Pancreas (tissue), 10 donors: ENCODE measurements around the gene ARID5A. TPM values are rescaled to one million over a fixed set of nuclear protein-coding genes. Genes with fewer than 3 reads are reported as not detected.

Source experiments
- ATAC-seq, 4 donors: fragments of 200-7000 bp; cut with Tn5 transposase; one replicate each; pipeline versions ENCODE4 v1.8.0 to v1.9.1; 2020; ENCODE audit warnings: mild to moderate bottlenecking in 4 of 4, moderate library complexity in 4 of 4
- DNase-seq, 6 donors: peaks; one replicate each; pipeline ENCODE4 v3.0.0-alpha.2; 2020
- FAIRE-seq: peaks from 2 replicates; lab custom pipeline; 2012; peaks lifted over from hg19 to GRCh38; lab: Jason Lieb, UNC
- H3K27ac ChIP-seq, 4 donors: fragments of 200-600 bp; sonication (generic); 1 replicate in 3 of 4; 2 replicates in 1 of 4; pipeline versions ENCODE4 v1.5.0 to v1.8.0; 2020
- H3K27me3 ChIP-seq, 4 donors: fragments of 200-600 bp; one replicate each; pipeline ENCODE4 v1.8.0; 2021
- H3K36me3 ChIP-seq, 3 donors: fragments of 200-600 bp; sonication (generic) in 1 of 3; one replicate each; pipeline versions ENCODE4 v1.5.0 to v1.8.0; 2020 to 2021
- H3K4me1 ChIP-seq, 3 donors: fragments of 200-600 bp; one replicate each; pipeline ENCODE4 v1.8.0; 2021
- H3K4me3 ChIP-seq, 4 donors: fragments of 200-600 bp; sonication (generic) in 2 of 4; one replicate each; pipeline versions ENCODE4 v1.5.0 to v1.8.0; 2020 to 2021
- H3K9me3 ChIP-seq, 4 donors: fragments of 200-600 bp; one replicate each; pipeline ENCODE4 v1.8.0; 2021
- CTCF ChIP-seq, 4 donors: fragments of 200-600 bp; sonication (generic) in 3 of 4; IDR thresholded peaks; one replicate each; pipeline versions ENCODE4 v1.5.0 to v1.8.0; 2021; ENCODE audit warnings: antibody characterized with exemption in 4 of 4
- WGBS, 2 donors: extraction: QIAGEN DNeasy Blood & Tissue Kit; methylation state at CpG; one replicate each; pipeline ENCODE4 v1.1.7; 2013; 5-methylcytosine and 5-hydroxymethylcytosine counted together
- intact Hi-C, 3 donors: fragments of 100-400 bp; cut with DNase I; formaldehyde crosslinking; loops; one replicate each; pipeline versions ENCODE4 v1.11.1 to v1.14.2; 2022
- polyA plus RNA-seq, 2 donors: library from polyadenylated mRNA; stranded (reverse); fragments of 200-250 nt; gene quantifications; one replicate each; pipeline ENCODE4 v1.2.3, GENCODE V29; 2013
- total RNA-seq, 6 donors: library from RNA; stranded (reverse); fragmentation: NEBNext Ultra II Directional in 4 of 6; extraction: Animal tissue kit (Norgen Biotek cat#: 25700) in 4 of 6; gene quantifications; one replicate each; pipeline versions ENCODE4 v1.2.1 to v1.2.4, GENCODE V29; 2021 to 2023
- donor health status: healthy with polysubstance abuse.
- donor health status: DM: no; HTN: no; CAD: no; lungs with moderate emphysema.
- donor health status: DM: no; HTN: no; CAD: no.
- donor health status: control.
- donor health status: control.
- donor health status: Bipolar disorder and iron deficiency.
- donor health status: DM: yes; HTN: yes; CAD: no.
- donor health status: DM: no; HTN: no; CAD: no.
- donor health status: DM: no; HTN: no; CAD: no.
- donor health status: DM: yes; HTN: yes; CAD: no.

Gene ARID5A
- total and polyA plus RNA-seq, 8 donors = 3.3 to 20.7 (median 6.7) TPM

GRCh38 chr2:96547731-96548171 lies 11.2 kb downstream of the ARID5A start:
- no peak overlapping the region for H3K27ac ChIP-seq
- no peaks in the 10 kb centered on the region for H3K27me3 ChIP-seq
- FAIRE-seq (no peak), DNase-seq (no peak), ATAC-seq (no peak)
- TF ChIP-seq CTCF (IDR thresholded peaks at IDR 0.05) = no peak
- no peaks in the 10 kb centered on the region for H3K9me3 ChIP-seq
- intact Hi-C loops = loop anchor here in 1 of 3 donors (10.0 kb wide), 1 partner anchor 407 kb away; no protein-coding TSS in a partner anchor
- no peaks in the 10 kb centered on the region for H3K36me3 ChIP-seq
- no peaks in the 10 kb centered on the region for H3K4me1 ChIP-seq
- no peak overlapping the region for H3K4me3 ChIP-seq
- WGBS, 2 donors = 89 to 90% methylated on average over 6 of the region's 6 CpGs

DNA sequence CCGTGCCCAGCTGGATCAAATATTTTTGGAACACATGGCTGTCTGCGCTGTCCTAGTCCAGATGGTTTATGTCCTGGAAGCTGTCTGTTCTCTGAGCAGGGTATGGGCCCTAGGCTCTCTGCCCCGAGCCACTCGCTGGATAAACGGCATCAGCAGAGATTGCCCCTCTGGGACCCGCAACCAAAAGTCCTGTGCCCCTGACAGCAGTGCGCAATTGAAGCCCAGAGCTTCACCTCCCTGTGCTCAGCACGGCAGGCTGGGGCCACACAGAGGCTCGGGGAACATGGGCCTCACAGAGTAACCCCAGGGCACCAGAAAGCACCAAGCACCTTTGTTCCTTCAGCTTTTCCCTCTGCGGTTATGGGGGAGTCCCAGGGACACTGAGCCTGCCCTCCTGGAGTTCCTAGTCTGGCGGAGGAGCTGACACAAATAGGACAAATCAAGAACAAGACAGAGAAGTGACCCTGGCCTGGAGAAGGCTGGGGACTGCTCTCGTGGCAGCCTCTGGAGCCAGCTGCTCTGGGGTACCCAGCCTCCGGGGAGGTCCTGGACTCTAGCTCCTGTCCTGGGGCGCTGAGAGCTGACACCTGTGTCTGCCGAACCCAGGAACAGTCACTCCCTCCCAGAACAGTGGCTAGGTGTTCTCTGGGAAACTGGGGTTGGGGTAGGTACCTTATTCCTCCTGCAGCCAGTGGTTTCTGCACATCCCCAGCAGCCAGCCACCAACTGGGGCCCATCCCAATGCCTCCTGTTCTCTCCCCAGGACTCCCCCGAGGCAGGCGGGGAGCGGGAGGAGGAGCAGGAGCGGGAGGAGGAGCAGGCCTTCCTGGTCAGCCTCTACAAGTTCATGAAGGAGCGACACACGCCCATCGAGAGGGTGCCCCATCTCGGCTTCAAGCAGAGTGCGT lies 12.3 kb downstream of the ARID5A start:
- WGBS, 2 donors = 89 to 91% methylated on average over 24 of the region's 24 CpGs
- no peak for ATAC-seq

GRCh38 chr2:96549466-96549785 lies 12.9 kb downstream of the ARID5A start:
- TF ChIP-seq CTCF (IDR thresholded peaks at IDR 0.05) = no peak
- no peak for ATAC-seq
- Histone ChIP-seq H3K9me3 (no peaks in the 10 kb centered on the region), H3K27me3 (no peaks in the 10 kb centered on the region), H3K4me3 (no peak overlapping the region), H3K27ac (no peak overlapping the region), H3K36me3 (no peaks in the 10 kb centered on the region), H3K4me1 (no peaks in the 10 kb centered on the region)
- no peak for FAIRE-seq
- DNase-seq = no peak
- intact Hi-C loops = loop anchor here in 1 of 3 donors (10.0 kb wide), 1 partner anchor 405 kb away; no protein-coding TSS in a partner anchor
- WGBS, 2 donors = 73% methylated on average over 3 to 4 of the region's 4 CpGs

More for the DNA sequence above, 12.3 kb downstream of the ARID5A start:
- TF ChIP-seq CTCF (IDR thresholded peaks at IDR 0.05) = no peak
- Histone ChIP-seq H3K27me3 (no peaks in the 10 kb centered on the region), H3K4me3 (no peak overlapping the region), H3K27ac (no peak overlapping the region), H3K4me1 (no peaks in the 10 kb centered on the region), H3K36me3 (no peaks in the 10 kb centered on the region), H3K9me3 (no peaks in the 10 kb centered on the region)
- FAIRE-seq (no peak), DNase-seq (peak in 1 of 6 donors; percentile 71)
- intact Hi-C loops = loop anchor here in 1 of 3 donors (10.0 kb wide), 1 partner anchor 406 kb away; no protein-coding TSS in a partner anchor

- Histone ChIP-seq H3K4me1 (no peaks in the 10 kb centered on the region), H3K36me3 (no peaks in the 10 kb centered on the region), H3K9me3 (no peaks in the 10 kb centered on the region), H3K27me3 (no peaks in the 10 kb centered on the region), H3K4me3 (no peak overlapping the region), H3K27ac (no peak overlapping the region)
- no peak for FAIRE-seq
- WGBS, 2 donors = 42 to 50% methylated on average over 54 to 61 of the region's 61 CpGs
- DNase-seq = peak; percentile 72 to 95 (median 88)
- intact Hi-C loops = loop anchor here in 1 of 3 donors (5.0 to 10.0 kb wide), 2 partner anchors 247 to 405 kb away; no protein-coding TSS in a partner anchor
- ATAC-seq = peak; percentile 82 to 93 (median 88)
- TF ChIP-seq CTCF (IDR thresholded peaks at IDR 0.05) = peak; percentile 64 to 84 (median 74)
Measured at GRCh38 chr2:96549967-96550786, 13.6 kb downstream of the ARID5A start.
